Osteoblast (primary cell): ENCODE data around the gene OR51V1. TPM values are rescaled to one million over a fixed set of nuclear protein-coding genes. Genes with fewer than 3 reads are reported as not detected.

Source experiments
- DNase-seq: peaks from one replicate; pipeline ENCODE4 v3.0.0; 2011; ENCODE audit warnings: low spot score, mixed read lengths; ENCODE audit not compliant: insufficient read length; ENCODE audit errors: missing footprints
- H2AFZ ChIP-seq: 2 replicates; pipeline ENCODE4 v1.6.0; 2011; ENCODE audit warnings: mild to moderate bottlenecking, low read length
- H3K27ac ChIP-seq: 2 replicates; pipeline ENCODE4 v1.5.1; 2011; ENCODE audit warnings: mild to moderate bottlenecking, low read depth, low read length, moderate library complexity
- H3K27me3 ChIP-seq: 2 replicates; pipeline ENCODE4 v1.6.0; 2012; ENCODE audit warnings: mild to moderate bottlenecking, control low read depth, inconsistent platforms, low read length, moderate library complexity; ENCODE audit not compliant: insufficient read depth
- H3K36me3 ChIP-seq: 2 replicates; pipeline ENCODE4 v1.5.1; 2011; ENCODE audit warnings: mild to moderate bottlenecking, low read length, control low read depth, moderate library complexity; ENCODE audit not compliant: insufficient read depth
- H3K4me1 ChIP-seq: 2 replicates; pipeline ENCODE4 v1.5.1; 2011; ENCODE audit warnings: mild to moderate bottlenecking, low read length, control low read depth, moderate library complexity; ENCODE audit not compliant: insufficient read depth
- H3K4me2 ChIP-seq: 2 replicates; pipeline ENCODE4 v1.6.0; 2011; ENCODE audit warnings: mild to moderate bottlenecking, low read length; ENCODE audit not compliant: insufficient read depth
- H3K4me3 ChIP-seq: fragments of 200-600 bp; sonication (generic); 3 replicates; pipeline ENCODE4 v1.5.1; 2012; ENCODE audit warnings: mild to moderate bottlenecking, low read length, inconsistent platforms; ENCODE audit not compliant: insufficient read depth
- H3K79me2 ChIP-seq: 2 replicates; pipeline ENCODE4 v1.6.0; 2012; ENCODE audit warnings: mild to moderate bottlenecking, low read length, control low read depth, inconsistent platforms; ENCODE audit not compliant: insufficient read depth
- H3K9me3 ChIP-seq: 2 replicates; pipeline ENCODE4 v1.5.1; 2011; ENCODE audit warnings: low read depth, low read length, control low read depth
- H4K20me1 ChIP-seq: 2 replicates; pipeline ENCODE4 v1.6.0; 2012; ENCODE audit warnings: mild to moderate bottlenecking, low read length, control low read depth; ENCODE audit not compliant: insufficient read depth
- CTCF ChIP-seq: IDR thresholded peaks from 2 replicates; pipeline ENCODE4 v1.5.1; 2011; ENCODE audit warnings: mild to moderate bottlenecking, low read depth, low read length, moderate library complexity; ENCODE audit errors: extremely low read depth
- total RNA-seq: library from RNA; depleted of rRNA; stranded (reverse); fragments of >200 nt; gene quantifications from 2 replicates; pipeline ENCODE4 v1.2.3, GENCODE V29; 2012

Gene OR51V1
- total RNA-seq, 1 donor, result not detected

- Histone ChIP-seq H3K4me2 (no peak overlapping the region), H4K20me1 (no peaks in the 10 kb centered on the region), H3K27ac (no peak overlapping the region), H3K9me3 (no peaks in the 10 kb centered on the region), H3K4me3 (no peak overlapping the region), H3K27me3 (no peaks in the 10 kb centered on the region), H3K36me3 (no peaks in the 10 kb centered on the region), H3K79me2 (no peaks in the 10 kb centered on the region), H2AFZ (no peak overlapping the region), H3K4me1 (no peaks in the 10 kb centered on the region)
- DNase-seq, result no peak
- no peak for TF ChIP-seq CTCF
These were observed 30.6 kb upstream of the OR51V1 start for GRCh38 chr11:5231111-5231510.

GRCh38 chr11:5230266-5230665 is 29.8 kb upstream of the OR51V1 start:
- TF ChIP-seq CTCF, result no peak
- Histone ChIP-seq H3K4me3 (no peak overlapping the region), H2AFZ (no peak overlapping the region), H4K20me1 (no peaks in the 10 kb centered on the region), H3K79me2 (no peaks in the 10 kb centered on the region), H3K27ac (no peak overlapping the region), H3K4me2 (no peak overlapping the region), H3K36me3 (no peaks in the 10 kb centered on the region), H3K4me1 (no peaks in the 10 kb centered on the region), H3K27me3 (peaks cover 3% of the 10 kb centered on the region), H3K9me3 (no peaks in the 10 kb centered on the region)
- DNase-seq, result no peak

GRCh38 chr11:5229796-5230195 is 29.3 kb upstream of the OR51V1 start:
- H3K36me3 ChIP-seq, result no peaks in the 10 kb centered on the region
- no peak overlapping the region for H2AFZ ChIP-seq
- no peak for TF ChIP-seq CTCF
- H3K79me2 ChIP-seq, result no peaks in the 10 kb centered on the region
- DNase-seq, result no peak
- H3K4me3 ChIP-seq, result no peak overlapping the region
- peaks cover 7% of the 10 kb centered on the region for H3K27me3 ChIP-seq
- H3K4me1 ChIP-seq, result no peaks in the 10 kb centered on the region
- no peaks in the 10 kb centered on the region for H4K20me1 ChIP-seq
- H3K9me3 ChIP-seq, result no peaks in the 10 kb centered on the region
- H3K4me2 ChIP-seq, result no peak overlapping the region
- H3K27ac ChIP-seq, result no peak overlapping the region

- TF ChIP-seq CTCF, result no peak
- Histone ChIP-seq H3K36me3 (no peaks in the 10 kb centered on the region), H3K27me3 (peaks cover 7% of the 10 kb centered on the region), H3K4me3 (no peak overlapping the region), H2AFZ (peak overlapping the region; percentile 35), H3K4me1 (no peaks in the 10 kb centered on the region), H3K9me3 (no peaks in the 10 kb centered on the region), H3K79me2 (no peaks in the 10 kb centered on the region), H3K4me2 (no peak overlapping the region), H4K20me1 (no peaks in the 10 kb centered on the region), H3K27ac (no peak overlapping the region)
- no peak for DNase-seq
These were observed 28.9 kb upstream of the OR51V1 start for GRCh38 chr11:5229356-5229755.
